ENCODE results near the gene CALR3.
"Not testable (repeated sequence)": the region's sequence is repeated elsewhere in the genome, so short reads cannot be mapped to it uniquely, and the experiment has no call there.

The CALR3 gene

DNA sequence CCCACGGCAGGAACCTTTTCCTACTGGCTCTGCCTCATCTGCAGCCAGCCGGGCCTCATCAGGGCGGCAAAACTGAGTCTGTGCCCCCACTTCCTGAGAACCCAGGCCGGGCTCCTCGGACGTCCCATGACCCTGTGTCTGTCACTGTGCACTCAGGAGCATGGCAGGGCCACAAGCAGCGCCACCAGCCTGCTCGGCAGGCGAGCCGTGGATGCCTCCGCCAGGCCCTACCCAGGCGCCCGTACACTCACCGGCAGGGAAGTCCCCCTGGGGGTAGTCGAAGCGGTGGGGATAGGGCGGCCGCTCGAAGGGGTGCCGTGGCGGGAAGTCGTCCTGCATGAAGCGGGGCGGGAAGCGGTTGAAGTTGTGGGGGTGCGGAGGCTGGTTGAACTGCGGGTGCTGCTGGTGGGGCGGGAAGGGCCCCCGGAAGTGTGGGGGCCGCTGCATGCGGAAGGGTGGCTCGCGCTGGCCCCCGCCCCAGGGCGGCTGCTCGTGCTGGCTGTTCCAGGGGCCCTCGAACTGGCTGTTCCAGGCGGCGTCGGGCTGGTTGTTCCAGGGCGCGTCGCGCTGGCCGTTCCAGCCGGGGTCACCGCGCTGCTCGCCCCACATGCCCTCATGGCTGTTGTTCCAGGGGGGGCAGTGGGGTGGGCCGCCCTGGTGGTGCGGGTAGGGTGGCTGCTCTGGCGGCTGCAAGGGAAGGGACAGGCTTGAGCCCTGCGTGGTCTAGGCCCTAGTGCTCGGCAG, 29.2 kb upstream of the CALR3 start:
- no peak for FAIRE-seq

- no peak for FAIRE-seq
These were observed 26.8 kb upstream of the CALR3 start for GRCh38 chr19:16522559-16523377.

GRCh38 chr19:16521715-16522289, 25.8 kb upstream of the CALR3 start:
- no peak for FAIRE-seq

DNA sequence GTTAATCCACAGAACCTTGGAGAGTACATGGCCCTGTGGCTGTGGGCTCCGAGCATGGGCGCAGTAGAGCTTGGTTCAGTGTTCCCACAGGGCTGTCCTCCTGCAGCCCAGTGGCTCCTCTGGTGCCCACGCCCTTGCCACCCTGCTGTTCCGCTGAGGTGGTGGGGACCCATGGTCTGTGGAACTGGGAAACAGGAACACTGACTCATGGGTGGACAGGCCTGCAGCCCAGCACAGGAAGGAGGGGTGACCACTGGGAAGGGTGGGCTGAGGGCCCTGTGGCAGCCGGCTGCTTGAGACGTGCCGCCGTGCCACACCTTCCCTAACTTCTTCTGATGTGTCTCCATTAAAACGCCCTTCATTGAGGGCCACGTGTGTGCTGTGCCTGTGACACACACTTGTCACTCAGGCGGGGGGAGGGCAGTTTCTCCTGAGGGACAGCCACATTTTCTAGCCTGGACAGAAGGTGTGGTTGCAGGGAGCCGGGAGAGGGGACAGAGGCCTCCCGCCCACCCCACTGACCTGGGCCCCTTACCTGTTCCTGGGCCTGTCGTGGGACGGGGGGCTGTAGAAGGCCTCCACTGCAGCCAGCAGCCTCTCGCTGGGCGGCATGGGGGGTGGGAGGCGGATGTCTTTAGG, 25.1 kb upstream of the CALR3 start:
- FAIRE-seq, result no peak

- FAIRE-seq, result no peak
These were observed 24.4 kb upstream of the CALR3 start for GRCh38 chr19:16520074-16520973.

DNA sequence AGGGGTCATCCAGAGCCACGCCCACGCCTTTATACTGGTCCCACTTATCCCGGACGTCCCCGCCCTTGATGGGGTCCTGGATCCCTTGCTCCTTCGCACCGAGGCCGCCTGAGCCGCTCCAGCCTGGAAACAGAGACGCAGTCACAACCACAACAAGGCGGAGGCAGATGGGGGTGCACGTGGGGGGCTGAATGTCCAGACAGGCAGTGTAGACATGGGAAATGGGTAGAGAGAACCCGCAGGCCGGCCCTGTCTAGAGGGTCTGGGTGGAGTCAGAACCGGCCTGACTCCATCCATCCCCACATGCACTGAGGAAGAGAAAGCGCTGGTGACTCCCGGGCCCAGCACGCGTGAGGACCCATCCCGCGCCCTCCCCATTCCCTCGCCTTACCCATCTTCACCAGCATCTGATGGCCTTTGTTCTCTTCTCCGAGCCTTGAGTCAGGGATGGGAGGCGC, 23.3 kb upstream of the CALR3 start:
- FAIRE-seq, result no peak

- FAIRE-seq, result no peak
These were observed 22.7 kb upstream of the CALR3 start for GRCh38 chr19:16518483-16519229.

GRCh38 chr19:16518061-16518460, 22.1 kb upstream of the CALR3 start:
- FAIRE-seq, result no peak

- FAIRE-seq, result no peak
These were observed 21.1 kb upstream of the CALR3 start for GRCh38 chr19:16516923-16517610.

- no peak for FAIRE-seq
These were observed 20.4 kb upstream of the CALR3 start for GRCh38 chr19:16516381-16516780.

DNA sequence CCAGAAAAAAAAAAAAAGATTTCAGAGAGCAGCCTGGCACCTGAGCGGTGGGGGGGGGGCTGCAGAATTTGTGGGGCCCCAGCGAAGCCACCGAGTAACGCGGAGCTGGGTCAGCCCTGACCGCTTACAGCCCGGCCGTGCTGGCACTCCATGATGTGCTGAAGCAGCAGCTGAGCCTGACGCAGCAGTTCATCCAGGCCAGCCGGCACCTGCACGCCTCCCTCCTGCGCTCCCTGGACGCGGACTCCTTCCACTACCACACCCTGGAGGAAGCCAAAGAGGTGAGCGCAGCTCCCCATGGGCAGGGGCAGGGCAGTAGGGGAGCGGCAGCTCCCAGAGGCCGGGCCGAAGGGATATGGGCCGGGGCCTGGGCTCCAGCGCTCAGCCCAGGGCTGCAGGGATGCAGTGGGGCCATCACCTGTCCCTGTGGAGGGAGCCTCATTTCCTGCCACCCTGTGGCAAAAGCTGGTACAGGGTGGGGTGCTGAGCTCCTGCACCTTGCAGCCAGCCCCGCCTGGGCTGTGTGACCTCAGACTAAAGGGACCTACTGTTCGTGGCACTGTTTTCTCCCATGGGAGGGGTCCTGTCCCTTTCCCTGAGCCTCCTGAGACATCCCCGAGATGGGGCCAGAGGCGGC, 18.5 kb upstream of the CALR3 start:
- no peak for FAIRE-seq

DNA sequence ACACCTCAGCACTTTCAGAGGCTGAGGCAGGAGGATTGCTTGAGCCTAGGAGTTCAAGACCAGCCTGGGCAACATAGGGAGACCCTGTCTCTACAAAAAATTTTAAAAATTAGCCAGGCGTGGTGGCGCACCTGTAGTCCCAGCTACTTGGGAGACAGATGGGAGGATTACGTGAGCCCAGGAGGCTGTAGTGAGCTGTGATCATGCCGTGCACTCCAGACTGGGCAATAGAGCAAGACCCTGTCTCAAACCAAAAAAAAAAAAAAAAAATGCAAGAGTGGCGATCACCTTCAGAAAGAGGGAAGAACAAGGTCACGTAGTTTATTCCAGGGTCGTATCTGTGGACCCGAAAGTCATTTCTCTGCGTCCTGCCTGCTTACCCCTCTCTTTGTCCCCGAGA, 16.6 kb upstream of the CALR3 start:
- FAIRE-seq, result not testable (repeated sequence)

DNA sequence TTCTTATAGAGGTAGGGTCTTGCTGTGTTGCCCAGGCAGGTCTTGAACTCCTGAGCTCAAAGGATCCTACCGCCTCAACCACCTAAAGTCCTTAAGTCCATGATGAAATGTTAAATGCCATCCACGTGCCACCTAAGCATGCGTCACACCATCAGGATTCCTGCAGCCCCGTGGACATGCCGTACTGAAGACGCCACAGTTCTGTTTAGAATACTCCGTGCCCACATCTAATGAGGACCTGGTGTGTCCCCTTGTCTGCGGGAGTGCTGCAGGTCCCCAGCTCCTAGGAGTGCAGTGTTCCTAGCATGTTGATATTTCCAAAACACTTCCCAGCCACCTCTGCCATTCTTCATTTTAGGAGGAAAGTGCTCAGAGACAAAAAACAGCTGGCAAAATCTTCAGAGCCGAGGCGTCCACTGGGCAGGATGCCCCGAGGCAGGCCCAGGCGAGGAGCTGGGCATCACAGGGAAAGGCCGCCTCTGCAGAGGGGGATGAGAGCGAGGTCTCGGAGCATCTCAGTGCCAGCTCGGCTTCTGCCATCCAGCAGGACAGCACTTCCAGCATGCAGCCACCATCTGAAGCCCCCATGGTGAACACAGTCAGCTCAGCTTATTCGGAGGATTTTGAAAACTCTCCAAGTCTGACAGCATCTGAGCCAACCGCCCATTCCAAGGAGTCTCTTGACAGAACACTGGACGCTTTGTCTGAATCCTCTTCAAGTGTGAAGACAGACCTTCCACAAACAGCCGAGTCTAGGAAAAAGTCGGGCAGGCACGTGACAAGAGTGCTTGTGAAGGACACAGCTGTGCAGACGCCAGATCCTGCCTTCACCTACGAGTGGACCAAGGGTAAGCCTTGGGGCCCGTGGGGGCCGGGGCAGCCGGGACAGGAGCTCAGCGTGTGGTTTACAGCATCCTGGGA, 13.4 kb upstream of the CALR3 start:
- FAIRE-seq, result no peak

GRCh38 chr19:16508546-16508945, 12.6 kb upstream of the CALR3 start:
- FAIRE-seq, result no peak

GRCh38 chr19:16506961-16507360, 11.0 kb upstream of the CALR3 start:
- no peak for FAIRE-seq

GRCh38 chr19:16506161-16506560, 10.2 kb upstream of the CALR3 start:
- FAIRE-seq, result not testable (repeated sequence)

GRCh38 chr19:16504271-16504670, 8.3 kb upstream of the CALR3 start:
- FAIRE-seq, result no peak

- no peak for FAIRE-seq
These were observed 1.9 kb upstream of the CALR3 start for GRCh38 chr19:16497837-16498236.

- FAIRE-seq, result no peak
These were observed 1.1 kb upstream of the CALR3 start for GRCh38 chr19:16497042-16497441.
